WTC11 (cell line): ENCODE measurements around the gene ZNF804A. TPM values are rescaled to one million over a fixed set of nuclear protein-coding genes. Genes with fewer than 3 reads are reported as not detected.
A peak's percentile ranks its signal among the peaks of the same experiment; 100 is the strongest.

Experiments
- ATAC-seq: fragments of 200-7000 bp; cut with Tn5 transposase; 2 replicates; pipeline ENCODE4 v1.10.0; 2021; ENCODE audit warnings: mild to moderate bottlenecking, moderate library complexity
- CTCF ChIA-PET: fragments of 300-600 bp; sonication (Branson Sonifier 250); formaldehyde crosslinking; loops from one replicate; lab custom pipeline; 2021; ENCODE audit warnings: antibody characterized with exemption; lab: Charles Lee
- POLR2A ChIA-PET: fragments of 350-600 bp; sonication (Branson Sonifier 250); formaldehyde crosslinking; loops from one replicate; lab custom pipeline; 2021; ENCODE audit warnings: antibody characterized with exemption; lab: Charles Lee
- DNase-seq: peaks from one replicate; pipeline ENCODE4 v3.0.0; 2021; ENCODE audit warnings: low spot score
- H3K27ac Mint-ChIP-seq: 2 replicates; pipeline ENCODE4 v1.8.0; 2021; ENCODE audit warnings: mixed read lengths
- H3K27me3 Mint-ChIP-seq: 2 replicates; pipeline ENCODE4 v1.8.0; 2021; ENCODE audit warnings: low read depth, mild to moderate bottlenecking, moderate library complexity, mixed read lengths
- H3K36me3 Mint-ChIP-seq: 2 replicates; pipeline ENCODE4 v1.8.0; 2021; ENCODE audit warnings: mixed read lengths
- H3K4me1 Mint-ChIP-seq: 2 replicates; pipeline ENCODE4 v1.8.0; 2022; ENCODE audit warnings: mixed read lengths
- H3K4me3 Mint-ChIP-seq: 2 replicates; pipeline ENCODE4 v1.8.0; 2021; ENCODE audit warnings: mild to moderate bottlenecking, moderate library complexity, mixed read lengths
- H3K9me3 Mint-ChIP-seq: 2 replicates; pipeline ENCODE4 v1.8.0; 2021; ENCODE audit warnings: mixed read lengths
- AFF4 ChIP-seq: sonication (generic); formaldehyde crosslinking; IDR thresholded peaks from 2 replicates; pipeline ENCODE4 v1.8.1; 2023; ENCODE audit warnings: mild to moderate bottlenecking, missing genetic modification reagents, borderline replicate concordance
- ARID4B ChIP-seq: sonication (generic); formaldehyde crosslinking; IDR thresholded peaks from 2 replicates; pipeline ENCODE4 v1.8.0; 2023; ENCODE audit warnings: missing genetic modification reagents, mild to moderate bottlenecking, borderline replicate concordance
- CREB1 ChIP-seq: sonication (generic); formaldehyde crosslinking; IDR thresholded peaks from 2 replicates; pipeline ENCODE4 v1.8.0; 2023; ENCODE audit warnings: mild to moderate bottlenecking, missing genetic modification reagents
- ERG ChIP-seq: fragments of 250-450 bp; sonication (Bioruptor Pico); IDR thresholded peaks from 2 replicates; pipeline ENCODE4 v1.8.0; 2021; ENCODE audit warnings: mild to moderate bottlenecking
- ESRRA ChIP-seq: sonication (generic); formaldehyde crosslinking; IDR thresholded peaks from 2 replicates; pipeline ENCODE4 v1.8.1; 2022; ENCODE audit warnings: mild to moderate bottlenecking, missing genetic modification reagents, borderline replicate concordance
- FOXP1 ChIP-seq: sonication (generic); formaldehyde crosslinking; IDR thresholded peaks from 2 replicates; pipeline ENCODE4 v1.8.0; 2022; ENCODE audit warnings: missing genetic modification reagents, mild to moderate bottlenecking, moderate library complexity, borderline replicate concordance
- FOXP4 ChIP-seq: sonication (generic); formaldehyde crosslinking; IDR thresholded peaks from 2 replicates; pipeline ENCODE4 v1.8.0; 2022; ENCODE audit warnings: mild to moderate bottlenecking, missing genetic modification reagents
- IRF1 ChIP-seq: sonication (generic); formaldehyde crosslinking; IDR thresholded peaks from 2 replicates; pipeline ENCODE4 v1.8.0; 2023; ENCODE audit warnings: missing genetic modification reagents
- MYBL2 ChIP-seq: sonication (generic); formaldehyde crosslinking; IDR thresholded peaks from 2 replicates; pipeline ENCODE4 v1.8.1; 2023; ENCODE audit warnings: mild to moderate bottlenecking, moderate library complexity, missing genetic modification reagents
- OVOL2 ChIP-seq: fragments of 250-450 bp; sonication (Bioruptor Pico); IDR thresholded peaks from 2 replicates; pipeline ENCODE4 v1.9.0; 2021; ENCODE audit warnings: mild to moderate bottlenecking, borderline replicate concordance
- PRDM15 ChIP-seq: sonication (generic); formaldehyde crosslinking; IDR thresholded peaks from 2 replicates; pipeline ENCODE4 v1.8.0; 2022; ENCODE audit warnings: missing genetic modification reagents
- TEAD4 ChIP-seq: sonication (generic); formaldehyde crosslinking; IDR thresholded peaks from 2 replicates; pipeline ENCODE4 v1.8.0; 2022; ENCODE audit warnings: mild to moderate bottlenecking, missing genetic modification reagents
- ZNF121 ChIP-seq: sonication (generic); formaldehyde crosslinking; IDR thresholded peaks from 2 replicates; pipeline ENCODE4 v1.8.0; 2023; ENCODE audit warnings: missing genetic modification reagents
- ZNF138 ChIP-seq: sonication (generic); formaldehyde crosslinking; conservative IDR thresholded peaks from 2 replicates; pipeline ENCODE4 v1.8.1; 2022; ENCODE audit warnings: mild to moderate bottlenecking, moderate library complexity, missing genetic modification reagents
- total RNA-seq: library from RNA; stranded (reverse); gene quantifications from 3 replicates; pipeline ENCODE4 v1.2.3, GENCODE V29; 2021

The ZNF804A gene
- total RNA-seq, 1 experiment from 2014 or later = not detected

- Mint-ChIP-seq H3K27me3 (no peaks in the 10 kb centered on the region), H3K36me3 (no peaks in the 10 kb centered on the region), H3K4me3 (no peak overlapping the region), H3K9me3 (peaks cover 16% of the 10 kb centered on the region), H3K4me1 (no peaks in the 10 kb centered on the region), H3K27ac (no peak overlapping the region; the same call in 1 of the 2 replicates)
- ChIA-PET CTCF (no interaction called here), POLR2A (no interaction called here)
- ATAC-seq = no peak
- no peak for DNase-seq
- no peak for TF ChIP-seq ZNF138 (CRISPR knock-in tag)
- no peak for TF ChIP-seq MYBL2
- no peak for TF ChIP-seq AFF4 (CRISPR knock-in tag)
- TF ChIP-seq IRF1 (CRISPR knock-in tag) = no peak
- TF ChIP-seq ZNF121 = no peak
Measured at GRCh38 chr2:184923751-184924150, 325.4 kb downstream of the ZNF804A start.

GRCh38 chr2:184927040-184927439, 328.7 kb downstream of the ZNF804A start:
- no peak overlapping the region for H3K4me3 Mint-ChIP-seq
- H3K4me1 Mint-ChIP-seq = peaks cover 3% of the 10 kb centered on the region; the same call in 1 of the 2 replicates
- ChIA-PET POLR2A (no interaction called here), CTCF (no interaction called here)
- ATAC-seq (peak; percentile 47), DNase-seq (no peak)
- no peaks in the 10 kb centered on the region for H3K27me3 Mint-ChIP-seq
- no peak overlapping the region for H3K27ac Mint-ChIP-seq
- no peaks in the 10 kb centered on the region for H3K36me3 Mint-ChIP-seq
- H3K9me3 Mint-ChIP-seq = peaks cover 22% of the 10 kb centered on the region
- no peak for TF ChIP-seq ZNF121
- TF ChIP-seq OVOL2 = no peak
- no peak for TF ChIP-seq ESRRA
- no peak for TF ChIP-seq ARID4B (CRISPR knock-in tag)
- no peak for TF ChIP-seq AFF4 (CRISPR knock-in tag)
- TF ChIP-seq TEAD4 = no peak
- TF ChIP-seq ERG = no peak
- no peak for TF ChIP-seq FOXP1
- TF ChIP-seq PRDM15 (CRISPR knock-in tag) = no peak
- TF ChIP-seq FOXP4 (CRISPR knock-in tag) = no peak
- no peak for TF ChIP-seq CREB1 (CRISPR knock-in tag)
